TTC549 (cell line): ENCODE data around the gene DNAJC13.

Experiments used
- FAIRE-seq: peaks from 2 replicates; lab custom pipeline; 2012; peaks lifted over from hg19 to GRCh38; lab: Jason Lieb, UNC

DNAJC13 gene

GRCh38 chr3:132405188-132405587 is 12.1 kb upstream of the DNAJC13 start:
- no peak for FAIRE-seq

GRCh38 chr3:132405609-132406299 is 11.5 kb upstream of the DNAJC13 start:
- no peak for FAIRE-seq

- FAIRE-seq: no peak
These were observed 10.7 kb upstream of the DNAJC13 start for GRCh38 chr3:132406587-132406986.

- FAIRE-seq: no peak
These were observed 10.3 kb upstream of the DNAJC13 start for GRCh38 chr3:132407025-132407424.

- FAIRE-seq: no peak
These were observed 2.5 kb upstream of the DNAJC13 start for GRCh38 chr3:132414841-132415240.

GRCh38 chr3:132416161-132416560 is 1.1 kb upstream of the DNAJC13 start:
- no peak for FAIRE-seq

- no peak for FAIRE-seq
These were observed 551 bp downstream of the DNAJC13 start for GRCh38 chr3:132417695-132418411.

- no peak for FAIRE-seq
These were observed 1.6 kb downstream of the DNAJC13 start for GRCh38 chr3:132418916-132419315.

GRCh38 chr3:132421832-132422231 is 4.5 kb downstream of the DNAJC13 start:
- FAIRE-seq: no peak

- FAIRE-seq: no peak
These were observed 5.2 kb downstream of the DNAJC13 start for GRCh38 chr3:132422531-132422930.

- FAIRE-seq: no peak
These were observed 15.3 kb downstream of the DNAJC13 start for GRCh38 chr3:132432639-132433038.

GRCh38 chr3:132433121-132433520 is 15.8 kb downstream of the DNAJC13 start:
- no peak for FAIRE-seq

- no peak for FAIRE-seq
These were observed 18.1 kb downstream of the DNAJC13 start for GRCh38 chr3:132435224-132435910.

- FAIRE-seq: no peak
These were observed 18.7 kb downstream of the DNAJC13 start for GRCh38 chr3:132435911-132436425.

GRCh38 chr3:132443421-132443820 is 26.1 kb downstream of the DNAJC13 start:
- FAIRE-seq: no peak

- FAIRE-seq: no peak
These were observed 27.1 kb downstream of the DNAJC13 start for GRCh38 chr3:132444383-132444782.

- FAIRE-seq: no peak
These were observed 28.5 kb downstream of the DNAJC13 start for GRCh38 chr3:132445817-132446216.

GRCh38 chr3:132448216-132448961 is 31.1 kb downstream of the DNAJC13 start:
- FAIRE-seq: no peak

GRCh38 chr3:132456136-132456535 is 38.8 kb downstream of the DNAJC13 start:
- FAIRE-seq: no peak

GRCh38 chr3:132456571-132456970 is 39.3 kb downstream of the DNAJC13 start:
- no peak for FAIRE-seq

GRCh38 chr3:132457286-132457685 is 40.0 kb downstream of the DNAJC13 start:
- FAIRE-seq: no peak

- no peak for FAIRE-seq
These were observed 42.2 kb downstream of the DNAJC13 start for GRCh38 chr3:132459551-132459950.
